ENCODE measurements around the gene MATN1. TPM values are rescaled to one million over a fixed set of nuclear protein-coding genes. Genes with fewer than 3 reads are reported as not detected.

Gene MATN1
- total and polyA plus RNA-seq, 2 of the 4 experiments (the other 2 are of a cell fraction): 0.27 TPM; not detected in 1

- dilution Hi-C loops (cut with HindIII; ENCODE audit: low sequenced_read_pairs, unreplicated experiment): no loop called here
- ChIA-PET CTCF (no interaction called here), POLR2A (ENCODE audit: unreplicated experiment) (no interaction called here)
- Histone ChIP-seq H3K9me3 (ENCODE audit: control insufficient read depth, insufficient read depth, low read length) (no peaks in the 10 kb centered on the region), H2BK20ac (ENCODE audit: low read depth, low read length) (no peak overlapping the region), H3K36me3 (ENCODE audit: control insufficient read depth, insufficient read depth, low read length) (no peaks in the 10 kb centered on the region), H4K91ac (ENCODE audit: insufficient read depth, low read depth, low read length) (no peak overlapping the region), H2BK15ac (ENCODE audit: low read depth, low read length) (no peak overlapping the region), H3K14ac (replicated peaks; ENCODE audit: low read depth, low read length) (no peak overlapping the region), H3K4me2 (ENCODE audit: low read depth, low read length) (no peak overlapping the region), H3K4me3 (ENCODE audit: insufficient read depth, low read depth, low read length) (no peak overlapping the region), H3K4me1 (ENCODE audit: control insufficient read depth, insufficient read depth, low read length) (peaks cover 7% of the 10 kb centered on the region), H4K20me1 (ENCODE audit: insufficient read depth, low read length) (no peaks in the 10 kb centered on the region; the same call in 1 of the 2 replicates), H2BK120ac (ENCODE audit: low read depth, low read length) (no peak overlapping the region), H3K27ac (ENCODE audit: insufficient read depth, low read length) (no peak overlapping the region), H3K18ac (ENCODE audit: low read depth, low read length) (no peak overlapping the region), H3K56ac (ENCODE audit: extremely low read depth, insufficient read depth, low read length) (no peak overlapping the region), H4K5ac (ENCODE audit: low read depth, low read length) (no peak overlapping the region), H3K9me1 (ENCODE audit: insufficient read depth, low read length) (peaks cover 7% of the 10 kb centered on the region; the same call in 1 of the 2 replicates), H2AK9ac (replicated peaks; ENCODE audit: low read depth, low read length, poor library complexity) (no peak overlapping the region), H3K4ac (ENCODE audit: low read depth, low read length) (no peak overlapping the region), H3K79me1 (ENCODE audit: low read depth in 1 of 2, low read length in 2 of 2) (no peaks in the 10 kb centered on the region), H2AFZ (replicated peaks; ENCODE audit: low read length, poor library complexity) (no peak overlapping the region), H3K27me3 (ENCODE audit: control insufficient read depth, insufficient read depth, low read length) (peaks cover 9% of the 10 kb centered on the region), H3K9ac (ENCODE audit: low read depth, low read length) (no peak overlapping the region), H2AK5ac (ENCODE audit: low read depth, low read length) (no peak overlapping the region), H4K8ac (ENCODE audit: low read depth in 2 of 2, low read length in 2 of 2) (no peak overlapping the region), H3K23ac (ENCODE audit: low read depth, low read length) (no peak overlapping the region), H2BK5ac (ENCODE audit: low read depth, low read length, poor library complexity, severe bottlenecking) (no peak overlapping the region)
- TF ChIP-seq MXI1 (IDR thresholded peaks at IDR 0.05; ENCODE audit: borderline replicate concordance, low read depth, low read length) (no peak), RCOR1 (IDR thresholded peaks at IDR 0.05; ENCODE audit: insufficient replicate concordance, low read length) (no peak), CEBPB (IDR thresholded peaks at IDR 0.05; ENCODE audit: low read depth, low read length) (no peak), SMC3 (IDR thresholded peaks at IDR 0.05; ENCODE audit: low read depth, low read length) (no peak), POLR2A (IDR thresholded peaks at IDR 0.05; ENCODE audit: low read depth, low read length) (no peak), RFX5 (IDR thresholded peaks at IDR 0.05; ENCODE audit: low read depth, low read length) (no peak), BHLHE40 (IDR thresholded peaks at IDR 0.05; ENCODE audit: low read depth, low read length) (no peak), MAFK (IDR thresholded peaks at IDR 0.05; ENCODE audit: low read depth, low read length) (no peak), RAD21 (IDR thresholded peaks at IDR 0.05; ENCODE audit: low read length) (no peak)
- TF ChIP-seq, protein P1, sequence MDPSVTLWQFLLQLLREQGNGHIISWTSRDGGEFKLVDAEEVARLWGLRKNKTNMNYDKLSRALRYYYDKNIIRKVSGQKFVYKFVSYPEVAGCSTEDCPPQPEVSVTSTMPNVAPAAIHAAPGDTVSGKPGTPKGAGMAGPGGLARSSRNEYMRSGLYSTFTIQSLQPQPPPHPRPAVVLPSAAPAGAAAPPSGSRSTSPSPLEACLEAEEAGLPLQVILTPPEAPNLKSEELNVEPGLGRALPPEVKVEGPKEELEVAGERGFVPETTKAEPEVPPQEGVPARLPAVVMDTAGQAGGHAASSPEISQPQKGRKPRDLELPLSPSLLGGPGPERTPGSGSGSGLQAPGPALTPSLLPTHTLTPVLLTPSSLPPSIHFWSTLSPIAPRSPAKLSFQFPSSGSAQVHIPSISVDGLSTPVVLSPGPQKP (IDR thresholded peaks at IDR 0.05; ENCODE audit: borderline replicate concordance, low read depth, low read length): no peak
- DNase-seq (no peak), ATAC-seq (ENCODE audit: low read depth) (no peak)
- intact Hi-C loops (cut with micrococcal nuclease): loop anchor here (2.0 kb wide), 1 partner anchor 17 kb away; no protein-coding TSS in a partner anchor
- 63% methylated on average over 5 of the region's 13 CpGs; no CpG with 5 or more reads in 1 of the 2 experiments for WGBS, 2 experiments (ENCODE audit: extremely low coverage in 2 of 2, insufficient read length in 1 of 2)
- in situ Hi-C loops (cut with MboI; ENCODE audit: low sequenced_read_pairs): no loop called here
- no TSS peak for BruUV-seq (replicated peaks)
Observed at GRCh38 chr1:30753660-30754123, 30.3 kb upstream of the MATN1 start.

All from IMR-90 (cell line).